NB4 (cell line): ENCODE results near the gene NCOA1.

Experiments
- DNase-seq: peaks from one replicate; pipeline ENCODE4 v3.0.0; 2010; ENCODE audit warnings: low read depth
- H3K4me3 ChIP-seq: one replicate; pipeline ENCODE4 v1.5.1; 2011; ENCODE audit warnings: mild to moderate bottlenecking, low read depth, low read length, moderate library complexity
- CTCF ChIP-seq: IDR thresholded peaks from one replicate; pipeline ENCODE4 v1.5.1; 2012; ENCODE audit warnings: low read depth, low read length
- MAX ChIP-seq: IDR thresholded peaks from 2 replicates; pipeline ENCODE4 v1.6.1; 2011; ENCODE audit warnings: low read depth, low read length
- MYC ChIP-seq: IDR thresholded peaks from 2 replicates; pipeline ENCODE4 v1.6.1; 2011; ENCODE audit warnings: low read depth, low read length
- POLR2A ChIP-seq: IDR thresholded peaks from 2 replicates; pipeline ENCODE4 v1.6.1; 2011; ENCODE audit warnings: mild to moderate bottlenecking; ENCODE audit not compliant: insufficient read length; ENCODE audit errors: extremely low read depth

The NCOA1 gene

GRCh38 chr2:24708537-24709152, 217.6 kb downstream of the NCOA1 start:
- no peak overlapping the region for H3K4me3 ChIP-seq
- no peak for DNase-seq
- TF ChIP-seq POLR2A (no peak), CTCF (no peak), MYC (no peak), MAX (no peak)

- no peak for TF ChIP-seq MYC
- TF ChIP-seq POLR2A, result no peak
- no peak for TF ChIP-seq CTCF
- TF ChIP-seq MAX, result no peak
- H3K4me3 ChIP-seq, result no peak overlapping the region
- DNase-seq, result no peak
Measured at GRCh38 chr2:24710806-24711205, 219.8 kb downstream of the NCOA1 start.

- no peak overlapping the region for H3K4me3 ChIP-seq
- DNase-seq, result no peak
- TF ChIP-seq MAX, result no peak
- no peak for TF ChIP-seq CTCF
- no peak for TF ChIP-seq MYC
- no peak for TF ChIP-seq POLR2A
Measured at GRCh38 chr2:24711865-24712264, 220.8 kb downstream of the NCOA1 start.

- no peak overlapping the region for H3K4me3 ChIP-seq
- DNase-seq, result no peak
- TF ChIP-seq CTCF (no peak), POLR2A (no peak), MAX (no peak), MYC (no peak)
Measured at GRCh38 chr2:24712296-24712695, 221.2 kb downstream of the NCOA1 start.

GRCh38 chr2:24717263-24717951, 226.4 kb downstream of the NCOA1 start:
- DNase-seq, result no peak
- H3K4me3 ChIP-seq, result no peak overlapping the region
- TF ChIP-seq MYC (no peak), CTCF (no peak), POLR2A (no peak), MAX (no peak)
